CD4-positive, alpha-beta memory T cell (primary cell): ENCODE data around the gene PPP1R13B. TPM values are rescaled to one million over a fixed set of nuclear protein-coding genes. Genes with fewer than 3 reads are reported as not detected.
A peak's percentile ranks its signal among the peaks of the same experiment; 100 is the strongest.
"Not testable (repeated sequence)": the region's sequence is repeated elsewhere in the genome, so short reads cannot be mapped to it uniquely, and the experiment has no call there.

Experiments used
- CTCF ChIA-PET: fragments of 350-600 bp; sonication (Branson Sonifier 250); formaldehyde crosslinking; loops from one replicate; lab custom pipeline; 2021; ENCODE audit warnings: inconsistent platforms; ENCODE audit not compliant: partially characterized antibody; lab: Charles Lee
- POLR2A ChIA-PET: fragments of 350-600 bp; sonication (Branson Sonifier 250); formaldehyde crosslinking; loops from one replicate; lab custom pipeline; 2021; ENCODE audit not compliant: partially characterized antibody; lab: Charles Lee
- DNase-seq, 5 donors: peaks; one replicate each; pipeline versions ENCODE4 v3.0.0 to v3.0.0-alpha.2; 2020 to 2022; ENCODE audit warnings: mixed read lengths in 1 of 5
- H3K27ac ChIP-seq: one replicate; pipeline ENCODE4 v1.7.0; 2013; ENCODE audit warnings: low read depth, low read length
- H3K27me3 ChIP-seq: 2 replicates; pipeline ENCODE4 v1.7.0; 2013; ENCODE audit warnings: mild to moderate bottlenecking, low read length, moderate library complexity; ENCODE audit not compliant: insufficient read depth
- H3K36me3 ChIP-seq: 2 replicates; pipeline ENCODE4 v1.7.0; 2013; ENCODE audit warnings: mild to moderate bottlenecking, low read length, moderate library complexity; ENCODE audit not compliant: insufficient read depth
- H3K4me1 ChIP-seq: 2 replicates; pipeline ENCODE4 v1.7.0; 2013; ENCODE audit warnings: mild to moderate bottlenecking, low read length, moderate library complexity; ENCODE audit not compliant: insufficient read depth
- H3K4me3 ChIP-seq, 2 donors: one replicate each; pipeline ENCODE4 v1.7.0; 2013; ENCODE audit warnings: low read length in 2 of 2, mild to moderate bottlenecking in 1 of 2
- H3K9me3 ChIP-seq, 2 donors: one replicate each; pipeline ENCODE4 v1.7.0; 2013; ENCODE audit warnings: low read length in 2 of 2, control low read depth in 1 of 2; ENCODE audit not compliant: control insufficient read depth in 1 of 2
- H3K27ac Mint-ChIP-seq, 7 donors: one replicate each; pipeline ENCODE4 v1.8.0; 2020 to 2021; ENCODE audit warnings: mixed read lengths in 7 of 7, mild to moderate bottlenecking in 6 of 7, inconsistent platforms in 3 of 7, moderate library complexity in 3 of 7
- H3K27me3 Mint-ChIP-seq, 2 donors: one replicate each; pipeline ENCODE4 v1.8.0; 2020 to 2021; ENCODE audit warnings: mixed read lengths in 2 of 2
- H3K36me3 Mint-ChIP-seq, 2 donors: one replicate each; pipeline ENCODE4 v1.8.0; 2020 to 2021; ENCODE audit warnings: mixed read lengths in 2 of 2, inconsistent platforms in 1 of 2, mild to moderate bottlenecking in 1 of 2
- H3K4me1 Mint-ChIP-seq, 4 donors: one replicate each; pipeline ENCODE4 v1.8.0; 2020 to 2021; ENCODE audit warnings: mixed read lengths in 4 of 4, mild to moderate bottlenecking in 1 of 4
- H3K4me3 Mint-ChIP-seq, 8 donors: one replicate each; pipeline ENCODE4 v1.8.0; 2020 to 2021; ENCODE audit warnings: mixed read lengths in 8 of 8, mild to moderate bottlenecking in 7 of 8, moderate library complexity in 6 of 8, inconsistent platforms in 3 of 8
- H3K9me3 Mint-ChIP-seq, 8 donors: one replicate each; pipeline ENCODE4 v1.8.0; 2020 to 2021; ENCODE audit warnings: mixed read lengths in 8 of 8, mild to moderate bottlenecking in 5 of 8, inconsistent platforms in 3 of 8, moderate library complexity in 1 of 8
- intact Hi-C: fragments of 100-400 bp; cut with micrococcal nuclease; formaldehyde crosslinking; loops from one replicate; pipeline ENCODE4 v1.15.1; 2023
- polyA plus RNA-seq, 2 donors: library from polyadenylated mRNA; unstranded; fragments of 300-500 nt; fragmentation: Illumina TruSeq; gene quantifications; one replicate each; pipeline ENCODE4 v1.2.3, GENCODE V29; 2021
- total RNA-seq, 2 experiments: library from RNA; stranded (reverse); gene quantifications; one replicate each; pipeline ENCODE4 v1.2.3, GENCODE V29; 2021

The PPP1R13B gene
- total and polyA plus RNA-seq, 4 experiments from 2014 or later, result 0.72 to 30.5 (median 15.7) TPM

DNA sequence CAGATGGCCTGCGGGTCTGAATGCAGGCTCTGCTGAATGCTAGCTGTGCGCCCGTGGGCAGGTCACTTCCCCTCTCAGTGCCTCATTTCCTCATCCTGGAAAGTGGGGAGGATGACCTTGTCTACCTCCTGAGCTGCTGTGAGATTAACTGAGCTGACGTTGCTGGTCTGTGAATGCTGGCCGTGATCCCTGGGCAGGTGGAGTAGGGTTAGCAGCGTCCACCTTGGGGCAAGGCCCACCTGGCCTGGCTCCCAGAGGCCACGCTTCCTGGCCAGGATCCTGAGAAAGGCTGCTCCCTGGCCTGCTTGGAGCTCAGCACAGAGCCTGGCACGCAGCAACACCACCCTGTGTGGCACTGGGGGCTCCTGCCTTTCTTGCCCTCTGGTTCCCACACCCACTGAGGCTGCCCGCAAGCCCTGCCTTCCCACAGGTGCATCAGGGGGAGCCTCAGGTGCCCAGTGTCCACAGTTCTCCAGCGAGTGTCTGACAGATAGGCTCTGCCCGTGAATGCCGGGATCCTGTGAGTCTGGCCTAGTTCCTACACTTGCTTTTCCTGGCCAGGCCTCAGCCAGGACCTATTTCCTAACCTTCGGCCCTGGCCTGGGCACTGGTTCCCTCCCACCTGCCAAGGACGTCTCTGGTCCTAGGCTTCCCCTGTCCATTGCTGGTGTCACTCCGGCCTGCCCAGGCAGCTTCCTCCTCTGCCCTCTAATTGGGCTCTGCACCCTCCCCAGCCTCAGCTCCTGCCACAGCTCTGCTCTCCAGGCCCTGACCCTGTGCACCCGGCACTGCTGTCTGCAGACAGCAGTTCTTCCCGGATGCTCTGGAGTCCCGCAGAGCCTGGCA lies 43.7 kb upstream of the PPP1R13B start:
- ChIA-PET CTCF (interaction anchor here (1.1 kb wide), 1 partner anchor 10 kb away, joined by 5 read pairs; no protein-coding TSS in a partner anchor), POLR2A (no interaction called here)
- H3K36me3 Mint-ChIP-seq, result no peaks in the 10 kb centered on the region
- no peaks in the 10 kb centered on the region for H3K27me3 Mint-ChIP-seq
- no peaks in the 10 kb centered on the region for H3K27me3 ChIP-seq
- H3K4me1 Mint-ChIP-seq, result no peaks in the 10 kb centered on the region
- DNase-seq, result no peak
- H3K9me3 Mint-ChIP-seq, result no peaks in the 10 kb centered on the region
- H3K9me3 ChIP-seq, result no peaks in the 10 kb centered on the region
- no peaks in the 10 kb centered on the region for H3K4me1 ChIP-seq
- H3K4me3 Mint-ChIP-seq, result no peak overlapping the region
- no peaks in the 10 kb centered on the region for H3K36me3 ChIP-seq
- H3K27ac Mint-ChIP-seq, result no peak overlapping the region
- intact Hi-C loops, result no loop called here
- H3K4me3 ChIP-seq, result no peak overlapping the region
- no peak overlapping the region for H3K27ac ChIP-seq

DNA sequence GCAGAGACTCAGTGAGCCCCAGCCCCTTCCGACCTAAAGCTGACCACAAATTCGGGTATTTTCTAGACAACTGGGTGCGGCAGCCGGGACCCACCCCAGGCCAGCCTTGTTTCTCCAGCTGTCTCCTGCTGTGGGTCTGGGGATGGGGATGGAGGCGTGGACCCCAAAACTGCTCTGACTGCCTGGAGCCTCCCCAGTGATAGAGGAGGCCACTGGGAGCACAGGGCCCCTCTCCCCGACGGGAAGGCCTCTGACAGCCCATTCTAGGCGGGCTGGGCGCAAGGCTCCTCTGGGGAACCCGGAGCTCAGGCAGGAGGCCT lies 42.6 kb upstream of the PPP1R13B start:
- no peak overlapping the region for H3K4me3 ChIP-seq
- H3K4me1 ChIP-seq, result no peaks in the 10 kb centered on the region
- DNase-seq, result no peak
- H3K4me1 Mint-ChIP-seq, result no peaks in the 10 kb centered on the region
- ChIA-PET CTCF (no interaction called here), POLR2A (no interaction called here)
- H3K27ac ChIP-seq, result no peak overlapping the region
- intact Hi-C loops, result no loop called here
- no peaks in the 10 kb centered on the region for H3K9me3 ChIP-seq
- no peaks in the 10 kb centered on the region for H3K9me3 Mint-ChIP-seq
- no peak overlapping the region for H3K27ac Mint-ChIP-seq
- H3K4me3 Mint-ChIP-seq, result no peak overlapping the region
- H3K27me3 Mint-ChIP-seq, result no peaks in the 10 kb centered on the region
- H3K36me3 Mint-ChIP-seq, result no peaks in the 10 kb centered on the region
- H3K36me3 ChIP-seq, result no peaks in the 10 kb centered on the region
- no peaks in the 10 kb centered on the region for H3K27me3 ChIP-seq

DNA sequence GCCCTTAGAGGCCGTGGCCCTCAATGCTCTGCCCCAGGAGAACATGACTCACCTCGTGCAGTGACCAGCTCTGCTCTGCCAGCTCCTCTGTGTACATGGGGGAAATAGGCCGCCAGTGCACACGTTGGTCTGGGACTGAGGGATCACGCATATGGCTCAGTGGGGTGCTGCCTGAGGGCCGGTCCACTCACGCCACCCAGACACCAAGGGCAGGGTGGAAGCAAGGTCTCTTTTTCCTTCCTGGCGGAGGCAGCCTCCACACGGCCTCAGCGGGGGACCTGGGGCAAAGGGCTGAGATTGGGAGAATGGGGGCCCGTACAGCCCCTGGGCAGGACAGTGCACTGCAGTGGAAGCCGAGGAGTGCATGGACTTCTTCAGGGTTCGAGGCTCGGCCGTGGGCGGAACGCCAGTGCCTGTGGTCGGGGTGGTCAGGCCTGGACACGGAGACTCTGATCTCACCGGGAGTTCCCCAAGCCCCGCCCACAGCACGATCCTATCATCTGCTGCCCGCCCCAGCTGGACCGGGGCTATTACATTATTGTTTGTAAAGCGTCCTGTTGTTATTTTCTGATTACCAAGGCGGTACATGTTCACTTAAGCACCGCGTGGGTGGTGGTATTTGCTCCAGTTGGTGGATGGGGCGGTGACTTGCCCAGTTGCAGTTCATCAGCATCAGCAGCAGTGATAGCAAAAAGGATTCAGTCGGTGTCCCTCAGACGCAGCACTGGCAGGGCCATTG lies 42.1 kb upstream of the PPP1R13B start:
- POLR2A ChIA-PET, result no interaction called here
- intact Hi-C loops, result no loop called here
- no peaks in the 10 kb centered on the region for H3K9me3 Mint-ChIP-seq

GRCh38 chr14:103889002-103889312 lies 41.6 kb upstream of the PPP1R13B start:
- H3K4me3 Mint-ChIP-seq, intact Hi-C loops, H3K27ac ChIP-seq, DNase-seq, H3K27me3 ChIP-seq, H3K4me1 ChIP-seq, H3K9me3 ChIP-seq, H3K9me3 Mint-ChIP-seq, H3K36me3 ChIP-seq, H3K36me3 Mint-ChIP-seq, H3K4me1 Mint-ChIP-seq, H3K4me3 ChIP-seq, H3K27me3 Mint-ChIP-seq, H3K27ac Mint-ChIP-seq, CTCF ChIA-PET: not testable (repeated sequence)
- POLR2A ChIA-PET, result interaction anchor here (0.6 kb wide), 1 partner anchor 382 kb away, joined by 6 read pairs; no protein-coding TSS in a partner anchor

More for the DNA sequence above, 42.1 kb upstream of the PPP1R13B start:
- H3K36me3 ChIP-seq, result no peaks in the 10 kb centered on the region
- DNase-seq, result no peak
- H3K27me3 Mint-ChIP-seq, result no peaks in the 10 kb centered on the region
- no peaks in the 10 kb centered on the region for H3K36me3 Mint-ChIP-seq
- H3K4me3 Mint-ChIP-seq, result no peak overlapping the region
- no peaks in the 10 kb centered on the region for H3K4me1 Mint-ChIP-seq
- H3K4me3 ChIP-seq, result no peak overlapping the region
- H3K27ac ChIP-seq, result no peak overlapping the region
- no peaks in the 10 kb centered on the region for H3K27me3 ChIP-seq
- CTCF ChIA-PET, result no interaction called here
- H3K4me1 ChIP-seq, result no peaks in the 10 kb centered on the region
- H3K9me3 ChIP-seq, result no peaks in the 10 kb centered on the region
- peak overlapping the region in 1 of 7 donors; percentile 23 for H3K27ac Mint-ChIP-seq

- Mint-ChIP-seq H3K4me3 (no peak overlapping the region), H3K27me3 (no peaks in the 10 kb centered on the region), H3K36me3 (no peaks in the 10 kb centered on the region), H3K27ac (no peak overlapping the region), H3K9me3 (no peaks in the 10 kb centered on the region), H3K4me1 (no peaks in the 10 kb centered on the region)
- Histone ChIP-seq H3K4me3 (no peak overlapping the region), H3K36me3 (no peaks in the 10 kb centered on the region), H3K27ac (no peak overlapping the region), H3K9me3 (no peaks in the 10 kb centered on the region), H3K27me3 (no peaks in the 10 kb centered on the region), H3K4me1 (no peaks in the 10 kb centered on the region)
- no peak for DNase-seq
- CTCF ChIA-PET, result interaction anchor here (2.1 kb wide), 1 partner anchor 13 kb away, joined by 7 read pairs; no protein-coding TSS in a partner anchor
- POLR2A ChIA-PET, result interaction anchor here (1.2 kb wide), 1 partner anchor 22 kb away, joined by 3 read pairs; no protein-coding TSS in a partner anchor
- intact Hi-C loops, result no loop called here
Observed at GRCh38 chr14:103887557-103888115, 40.3 kb upstream of the PPP1R13B start.

DNA sequence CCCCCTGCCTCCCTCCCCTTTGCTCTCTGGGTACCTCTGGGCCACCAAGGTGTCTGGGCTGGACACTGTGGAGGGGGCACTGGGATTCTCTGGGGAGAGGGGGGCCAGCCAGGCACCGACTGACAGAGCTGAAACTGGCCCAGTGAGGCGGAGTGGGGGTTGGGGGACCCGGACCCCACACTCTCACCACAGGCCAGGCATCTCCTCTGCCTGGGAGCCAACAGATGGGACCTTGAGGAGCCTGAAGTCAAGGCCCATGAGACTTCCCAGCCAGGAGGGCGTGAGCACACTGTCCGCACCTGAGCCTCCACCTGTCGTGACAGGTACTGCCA lies 39.8 kb upstream of the PPP1R13B start:
- no peaks in the 10 kb centered on the region for H3K4me1 Mint-ChIP-seq
- Histone ChIP-seq H3K36me3 (no peaks in the 10 kb centered on the region), H3K4me1 (no peaks in the 10 kb centered on the region), H3K4me3 (no peak overlapping the region), H3K9me3 (no peaks in the 10 kb centered on the region), H3K27ac (no peak overlapping the region), H3K27me3 (no peaks in the 10 kb centered on the region)
- ChIA-PET POLR2A (interaction anchor here (1.2 kb wide), 1 partner anchor 23 kb away, joined by 3 read pairs; no protein-coding TSS in a partner anchor), CTCF (interaction anchor here (2.1 kb wide), 1 partner anchor 14 kb away, joined by 7 read pairs; no protein-coding TSS in a partner anchor)
- H3K9me3 Mint-ChIP-seq, result no peaks in the 10 kb centered on the region
- H3K27ac Mint-ChIP-seq, result no peak overlapping the region
- intact Hi-C loops, result no loop called here
- no peaks in the 10 kb centered on the region for H3K27me3 Mint-ChIP-seq
- H3K4me3 Mint-ChIP-seq, result no peak overlapping the region
- no peak for DNase-seq
- no peaks in the 10 kb centered on the region for H3K36me3 Mint-ChIP-seq
